ENCODE data around the gene SARDH.

Gene SARDH

DNA sequence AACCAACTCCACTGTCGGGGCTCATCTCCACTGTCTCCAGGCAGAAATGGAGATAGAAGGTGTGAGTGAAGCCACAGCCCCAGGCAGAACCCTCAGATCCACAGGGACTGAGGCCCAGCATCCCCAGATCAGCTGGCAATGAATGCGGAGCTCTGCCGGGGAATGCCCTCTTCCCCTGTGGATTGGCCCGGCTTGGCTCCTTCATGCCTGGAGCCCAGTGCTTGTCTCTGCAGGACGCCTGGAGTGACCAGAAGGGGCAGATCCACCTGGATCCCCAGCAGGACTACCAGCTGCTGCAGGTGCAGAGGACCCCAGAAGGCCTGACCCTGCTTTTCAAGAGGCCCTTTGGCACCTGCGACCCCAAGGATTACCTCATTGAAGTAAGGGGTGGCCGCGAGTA, 98.5 kb downstream of the SARDH start:
- POLR2A ChIA-PET: no interaction called here
- TF ChIP-seq SUZ12 (IDR thresholded peaks at IDR 0.05) (no peak), ELF4 (IDR thresholded peaks at IDR 0.05) (no peak), BHLHE40 (IDR thresholded peaks at IDR 0.05; ENCODE audit: borderline replicate concordance) (no peak), CTBP1 (IDR thresholded peaks at IDR 0.05; ENCODE audit: borderline replicate concordance) (no peak)
- CTCF ChIA-PET: no interaction called here
- DNase-seq (ENCODE audit: extremely low spot score): no peak

DNA sequence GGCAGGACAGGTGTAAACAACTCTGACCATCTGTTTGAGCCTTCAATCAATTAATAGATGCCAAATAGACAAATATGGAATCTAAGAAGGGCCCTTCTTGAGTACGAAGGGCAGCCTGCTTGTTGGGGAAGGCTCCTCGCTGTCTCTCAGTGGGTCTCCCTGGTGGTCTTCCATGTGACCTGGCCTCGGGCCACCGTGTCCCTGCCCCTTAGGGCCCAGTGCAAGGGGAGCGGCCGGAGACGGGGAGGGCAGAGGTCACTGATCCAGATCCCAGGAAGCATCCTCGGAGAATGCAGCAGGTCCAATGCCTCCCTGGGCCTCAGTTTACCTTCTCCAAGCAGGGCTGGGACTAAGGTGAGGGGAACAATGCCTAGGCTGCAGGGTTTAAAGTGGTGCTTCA, 99.4 kb downstream of the SARDH start:
- TF ChIP-seq BHLHE40 (IDR thresholded peaks at IDR 0.05; ENCODE audit: borderline replicate concordance) (no peak), SP1 (IDR thresholded peaks at IDR 0.05) (no peak), ARNT (IDR thresholded peaks at IDR 0.05) (no peak), ELF4 (IDR thresholded peaks at IDR 0.05) (no peak), L3MBTL2 (conservative IDR thresholded peaks at IDR 0.05) (no peak), LEF1 (IDR thresholded peaks at IDR 0.05; ENCODE audit: borderline replicate concordance) (no peak), SUZ12 (IDR thresholded peaks at IDR 0.05) (no peak), ZNF384 (IDR thresholded peaks at IDR 0.05) (no peak), FOXM1 (IDR thresholded peaks at IDR 0.05; ENCODE audit: borderline replicate concordance) (no peak), FOXA1 (IDR thresholded peaks at IDR 0.05) (no peak), FOXK2 (IDR thresholded peaks at IDR 0.05) (no peak), NFRKB (IDR thresholded peaks at IDR 0.05) (no peak), HDGF (IDR thresholded peaks at IDR 0.05; ENCODE audit: borderline replicate concordance) (no peak), CTBP1 (IDR thresholded peaks at IDR 0.05; ENCODE audit: borderline replicate concordance) (no peak), TARDBP (IDR thresholded peaks at IDR 0.05) (no peak)
- TF ChIP-seq, protein P1, sequence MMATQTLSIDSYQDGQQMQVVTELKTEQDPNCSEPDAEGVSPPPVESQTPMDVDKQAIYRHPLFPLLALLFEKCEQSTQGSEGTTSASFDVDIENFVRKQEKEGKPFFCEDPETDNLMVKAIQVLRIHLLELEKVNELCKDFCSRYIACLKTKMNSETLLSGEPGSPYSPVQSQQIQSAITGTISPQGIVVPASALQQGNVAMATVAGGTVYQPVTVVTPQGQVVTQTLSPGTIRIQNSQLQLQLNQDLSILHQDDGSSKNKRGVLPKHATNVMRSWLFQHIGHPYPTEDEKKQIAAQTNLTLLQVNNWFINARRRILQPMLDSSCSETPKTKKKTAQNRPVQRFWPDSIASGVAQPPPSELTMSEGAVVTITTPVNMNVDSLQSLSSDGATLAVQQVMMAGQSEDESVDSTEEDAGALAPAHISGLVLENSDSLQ (IDR thresholded peaks at IDR 0.05): no peak
- no peak for DNase-seq (ENCODE audit: extremely low spot score)
- CTCF ChIA-PET: no interaction called here
- POLR2A ChIA-PET: no interaction called here

DNA sequence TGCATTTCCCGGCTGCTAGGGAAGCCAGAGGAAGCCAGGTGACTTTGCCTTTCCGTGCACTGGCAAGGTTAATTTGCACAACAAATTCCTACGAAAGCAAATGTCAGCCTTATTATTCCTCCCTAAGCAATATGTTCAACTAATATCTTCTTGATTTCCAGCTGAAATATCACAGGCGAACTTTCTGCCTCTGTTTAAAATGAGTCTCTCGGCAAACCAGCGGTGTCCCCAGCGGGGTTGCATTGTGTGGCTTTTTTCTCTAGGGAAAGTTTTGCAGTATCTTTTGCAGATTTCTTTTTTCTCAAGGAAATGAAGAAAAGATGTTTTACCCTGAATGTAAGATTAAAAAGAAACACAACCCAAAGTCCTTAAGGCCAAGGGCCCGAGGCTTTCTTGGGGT, 100.1 kb downstream of the SARDH start:
- no peak for TF ChIP-seq SUZ12 (IDR thresholded peaks at IDR 0.05)
- TF ChIP-seq CTBP1 (IDR thresholded peaks at IDR 0.05; ENCODE audit: borderline replicate concordance): no peak
- no peak for TF ChIP-seq FOXA1 (IDR thresholded peaks at IDR 0.05)
- no peak for TF ChIP-seq ELF4 (IDR thresholded peaks at IDR 0.05)
- TF ChIP-seq TARDBP (IDR thresholded peaks at IDR 0.05): no peak
- DNase-seq (ENCODE audit: extremely low spot score): no peak
- POLR2A ChIA-PET: no interaction called here
- CTCF ChIA-PET: no interaction called here

DNA sequence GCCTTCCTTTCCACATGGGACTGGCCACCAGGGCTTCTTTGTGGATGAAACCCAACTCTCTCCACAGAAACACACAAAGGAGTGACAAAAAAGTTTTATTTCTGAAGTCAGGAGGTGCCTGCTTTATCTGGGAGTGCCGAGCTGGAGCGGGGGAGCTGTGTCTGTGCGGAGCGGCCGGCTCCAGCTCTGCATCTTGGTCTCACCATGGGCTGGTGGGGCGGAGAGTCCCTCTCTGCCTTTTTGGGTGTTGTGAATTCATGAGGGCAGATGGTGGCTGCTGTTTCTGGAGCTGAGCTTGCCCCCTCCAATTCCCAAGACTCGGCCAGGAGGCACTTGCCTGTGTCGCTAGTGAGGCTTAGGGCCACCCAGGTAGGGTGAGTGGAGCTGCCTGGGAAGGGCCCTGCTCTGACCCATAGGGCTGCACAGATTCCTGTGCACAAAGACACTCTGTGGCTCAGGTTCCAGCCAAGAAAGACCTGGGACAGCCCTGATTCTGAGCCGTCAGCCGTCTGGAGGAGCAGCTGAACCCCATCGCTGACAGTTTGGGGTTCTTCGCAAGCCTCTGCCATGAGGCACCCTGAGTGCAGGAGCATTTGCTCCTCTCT, 100.6 kb downstream of the SARDH start:
- ChIA-PET CTCF (no interaction called here), POLR2A (no interaction called here)
- no peak for TF ChIP-seq SP1 (IDR thresholded peaks at IDR 0.05)
- no peak for TF ChIP-seq FOXA1 (IDR thresholded peaks at IDR 0.05)
- TF ChIP-seq NFRKB (IDR thresholded peaks at IDR 0.05): no peak
- TF ChIP-seq L3MBTL2 (conservative IDR thresholded peaks at IDR 0.05): no peak
- no peak for TF ChIP-seq TARDBP (IDR thresholded peaks at IDR 0.05)
- no peak for TF ChIP-seq ARNT (IDR thresholded peaks at IDR 0.05)
- no peak for TF ChIP-seq ELF4 (IDR thresholded peaks at IDR 0.05)
- no peak for TF ChIP-seq FOXK2 (IDR thresholded peaks at IDR 0.05)
- TF ChIP-seq ZNF384 (IDR thresholded peaks at IDR 0.05): no peak
- TF ChIP-seq BHLHE40 (IDR thresholded peaks at IDR 0.05; ENCODE audit: borderline replicate concordance): no peak
- TF ChIP-seq, protein P1 (IDR thresholded peaks at IDR 0.05): no peak
- no peak for TF ChIP-seq FOXM1 (IDR thresholded peaks at IDR 0.05; ENCODE audit: borderline replicate concordance)
- TF ChIP-seq LEF1 (IDR thresholded peaks at IDR 0.05; ENCODE audit: borderline replicate concordance): no peak
- no peak for TF ChIP-seq HDGF (IDR thresholded peaks at IDR 0.05; ENCODE audit: borderline replicate concordance)
- no peak for TF ChIP-seq SUZ12 (IDR thresholded peaks at IDR 0.05)
- DNase-seq (ENCODE audit: extremely low spot score): no peak

DNA sequence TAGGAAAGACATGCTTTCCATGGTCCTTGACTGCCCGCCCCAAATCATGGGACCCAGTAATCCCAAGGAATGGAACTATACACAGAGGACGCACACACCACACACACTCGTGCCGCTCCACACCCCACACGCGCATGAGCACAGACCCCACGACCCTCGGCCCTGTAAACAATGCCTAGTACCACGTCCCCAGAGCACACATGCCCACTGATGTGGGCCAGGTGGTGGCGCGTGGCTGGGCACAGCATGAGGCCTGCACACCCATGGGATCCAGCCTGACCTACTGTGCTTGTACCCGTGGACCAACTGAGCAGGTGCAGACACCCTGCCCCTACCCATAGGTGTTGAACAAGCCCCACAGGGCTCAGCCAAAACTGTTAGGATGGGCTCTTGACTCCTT, 101.2 kb downstream of the SARDH start:
- POLR2A ChIA-PET: no interaction called here
- CTCF ChIA-PET: no interaction called here
- no peak for TF ChIP-seq ARNT (IDR thresholded peaks at IDR 0.05)
- TF ChIP-seq FOXK2 (IDR thresholded peaks at IDR 0.05): no peak
- TF ChIP-seq FOXA1 (IDR thresholded peaks at IDR 0.05): no peak
- TF ChIP-seq ELF4 (IDR thresholded peaks at IDR 0.05): no peak
- no peak for TF ChIP-seq BHLHE40 (IDR thresholded peaks at IDR 0.05; ENCODE audit: borderline replicate concordance)
- no peak for TF ChIP-seq NFRKB (IDR thresholded peaks at IDR 0.05)
- TF ChIP-seq L3MBTL2 (conservative IDR thresholded peaks at IDR 0.05): no peak
- no peak for TF ChIP-seq SUZ12 (IDR thresholded peaks at IDR 0.05)
- TF ChIP-seq, protein P1 (IDR thresholded peaks at IDR 0.05): no peak
- TF ChIP-seq SP1 (IDR thresholded peaks at IDR 0.05): no peak
- TF ChIP-seq CTBP1 (IDR thresholded peaks at IDR 0.05; ENCODE audit: borderline replicate concordance): no peak
- TF ChIP-seq TARDBP (IDR thresholded peaks at IDR 0.05): no peak
- TF ChIP-seq HDGF (IDR thresholded peaks at IDR 0.05; ENCODE audit: borderline replicate concordance): no peak
- TF ChIP-seq ZNF384 (IDR thresholded peaks at IDR 0.05): no peak
- no peak for TF ChIP-seq FOXM1 (IDR thresholded peaks at IDR 0.05; ENCODE audit: borderline replicate concordance)
- no peak for TF ChIP-seq LEF1 (IDR thresholded peaks at IDR 0.05; ENCODE audit: borderline replicate concordance)
- DNase-seq (ENCODE audit: extremely low spot score): no peak

Measured in HEK293T (cell line).